ENCODE measurements around the gene DUSP8. TPM values are rescaled to one million over a fixed set of nuclear protein-coding genes. Genes with fewer than 3 reads are reported as not detected.

DUSP8 gene
- total RNA-seq, 1 experiment from 2014 or later = 10.2 TPM

DNA sequence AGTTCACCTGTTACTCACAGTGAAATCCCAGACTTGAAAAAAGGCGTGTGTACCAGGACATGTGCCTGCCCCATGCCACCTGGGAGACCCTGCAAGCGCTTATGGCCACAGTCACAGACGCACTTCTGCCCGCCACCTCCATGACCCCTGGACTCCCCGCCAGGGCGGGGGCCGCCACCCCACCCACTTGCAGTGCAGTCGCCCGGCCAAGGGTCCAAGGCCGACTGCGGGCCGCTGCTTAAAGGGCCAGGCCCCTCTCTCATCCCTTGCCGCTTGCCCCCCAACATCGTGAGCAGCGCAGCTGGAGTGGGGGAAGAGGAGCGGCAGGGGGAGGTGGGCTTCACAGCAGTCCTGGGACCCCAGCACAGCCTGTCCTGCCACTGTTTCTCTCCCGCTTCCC is 10.8 kb downstream of the DUSP8 start:
- Histone ChIP-seq H3K27ac (ENCODE audit: low read depth, low read length) (no peak overlapping the region), H3K27me3 (ENCODE audit: insufficient read depth, low read length) (no peaks in the 10 kb centered on the region), H3K36me3 (ENCODE audit: control insufficient read depth in 1 of 2, insufficient read depth in 2 of 2, low read length in 2 of 2) (no peaks in the 10 kb centered on the region; a peak in 1 of 4 replicates), H3K4me3 (replicated peaks in 1 of 2; ENCODE audit: low read depth in 1 of 2, low read length in 2 of 2) (no peak overlapping the region), H3K79me2 (ENCODE audit: insufficient read depth, low read length) (no peaks in the 10 kb centered on the region), H3K4me2 (ENCODE audit: low read length) (no peak overlapping the region), H2AFZ (ENCODE audit: low read depth, low read length, poor library complexity, severe bottlenecking) (no peak overlapping the region), H3K9ac (ENCODE audit: low read length) (no peak overlapping the region), H4K20me1 (ENCODE audit: insufficient read depth) (no peaks in the 10 kb centered on the region), H3K4me1 (ENCODE audit: control insufficient read depth in 1 of 2, insufficient read depth in 2 of 2, low read length in 2 of 2) (peaks cover 23 to 26% of the 10 kb centered on the region in 2 experiments), H3K9me2 (ENCODE audit: insufficient read depth) (no peaks in the 10 kb centered on the region), H3K9me3 (ENCODE audit: control insufficient read depth in 1 of 2, insufficient read depth in 1 of 2, low read depth in 1 of 2, low read length in 2 of 2) (no peaks in the 10 kb centered on the region)
- ChIA-PET POLR2A (no interaction called here), CTCF (no interaction called here), RAD21 (ENCODE audit: low non-redundant PET in 1 of 2, low total read pairs in 2 of 2, uncharacterized antibody in 2 of 2, unreplicated experiment in 2 of 2) (no interaction called here)
- no peak for DNase-seq (ENCODE audit: low read depth, low spot score)
- no peak for ATAC-seq
- TF ChIP-seq CTCF (IDR thresholded peaks at IDR 0.05 in 2 of 3, conservative IDR thresholded peaks at IDR 0.05 in 1 of 3; ENCODE audit: borderline replicate concordance in 1 of 3, insufficient read depth in 1 of 3, low read depth in 2 of 3, low read length in 2 of 3) (no peak), SRF (IDR thresholded peaks at IDR 0.05; ENCODE audit: low read depth) (no peak), ZBTB33 (IDR thresholded peaks at IDR 0.05; ENCODE audit: extremely low read depth, insufficient replicate concordance, low read length) (no peak), CBX3 (IDR thresholded peaks at IDR 0.05; ENCODE audit: low read depth) (no peak), SP1 (IDR thresholded peaks at IDR 0.05; ENCODE audit: low read depth) (no peak), EZH2 (IDR thresholded peaks at IDR 0.05) (no peak), TCF7L2 (IDR thresholded peaks at IDR 0.05; ENCODE audit: borderline replicate concordance, extremely low read depth, insufficient read depth, insufficient read length) (no peak), YY1 (IDR thresholded peaks at IDR 0.05; ENCODE audit: extremely low read depth, insufficient replicate concordance, low read depth, low read length) (no peak), JUND (IDR thresholded peaks at IDR 0.05) (no peak), REST (IDR thresholded peaks at IDR 0.05; ENCODE audit: low read depth) (no peak), POLR2A (IDR thresholded peaks at IDR 0.05; ENCODE audit: borderline replicate concordance, extremely low read depth, insufficient read depth, insufficient read length) (no peak), FOSL1 (IDR thresholded peaks at IDR 0.05; ENCODE audit: low read depth) (no peak)
- TF ChIP-seq, protein P1, sequence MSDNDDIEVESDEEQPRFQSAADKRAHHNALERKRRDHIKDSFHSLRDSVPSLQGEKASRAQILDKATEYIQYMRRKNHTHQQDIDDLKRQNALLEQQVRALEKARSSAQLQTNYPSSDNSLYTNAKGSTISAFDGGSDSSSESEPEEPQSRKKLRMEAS (IDR thresholded peaks at IDR 0.05) = no peak
- TF ChIP-seq, protein P2, sequence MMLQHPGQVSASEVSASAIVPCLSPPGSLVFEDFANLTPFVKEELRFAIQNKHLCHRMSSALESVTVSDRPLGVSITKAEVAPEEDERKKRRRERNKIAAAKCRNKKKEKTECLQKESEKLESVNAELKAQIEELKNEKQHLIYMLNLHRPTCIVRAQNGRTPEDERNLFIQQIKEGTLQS (IDR thresholded peaks at IDR 0.05) = no peak
- BruUV-seq (replicated peaks) = no TSS peak
- intact Hi-C loops (cut with micrococcal nuclease) = no loop called here

All from HCT116 (cell line).